Activated B cell treated with CpG ODN at 0.5 μM for 24 hours (primary cell): ENCODE measurements around the gene WDR76. TPM values are rescaled to one million over a fixed set of nuclear protein-coding genes. Genes with fewer than 3 reads are reported as not detected.

Experiments used
- ATAC-seq: fragments of 200-7000 bp; cut with Tn5 transposase; one replicate; pipeline ENCODE4 v1.10.0; 2021; ENCODE audit warnings: low read depth, mild to moderate bottlenecking, moderate library complexity
- CTCF ChIA-PET: fragments of 350-600 bp; sonication (Branson Sonifier 250); formaldehyde crosslinking; loops from one replicate; lab custom pipeline; 2021; ENCODE audit warnings: antibody characterized with exemption; lab: Charles Lee
- POLR2A ChIA-PET: fragments of 350-600 bp; sonication (Branson Sonifier 250); formaldehyde crosslinking; loops from one replicate; lab custom pipeline; 2021; ENCODE audit warnings: antibody characterized with exemption; lab: Charles Lee
- DNase-seq: peaks from one replicate; pipeline ENCODE4 v3.0.0; 2022
- H3K27ac Mint-ChIP-seq: one replicate; pipeline ENCODE4 v1.8.0; 2020; ENCODE audit warnings: mixed read lengths
- H3K27me3 Mint-ChIP-seq: one replicate; pipeline ENCODE4 v1.8.0; 2021; ENCODE audit warnings: mixed read lengths
- H3K36me3 Mint-ChIP-seq: one replicate; pipeline ENCODE4 v1.8.0; 2021; ENCODE audit warnings: low read depth, mixed read lengths
- H3K4me1 Mint-ChIP-seq: one replicate; pipeline ENCODE4 v1.8.0; 2021; ENCODE audit warnings: mixed read lengths
- H3K4me3 Mint-ChIP-seq: one replicate; pipeline ENCODE4 v1.8.0; 2020; ENCODE audit warnings: mild to moderate bottlenecking, mixed read lengths
- H3K9me3 Mint-ChIP-seq: one replicate; pipeline ENCODE4 v1.8.0; 2020; ENCODE audit warnings: mixed read lengths
- CTCF ChIP-seq: fragments of 200-600 bp; IDR thresholded peaks from one replicate; pipeline ENCODE4 v1.8.0; 2022; ENCODE audit warnings: antibody characterized with exemption, mild to moderate bottlenecking
- intact Hi-C: fragments of 100-400 bp; cut with micrococcal nuclease; formaldehyde crosslinking; loops from one replicate; pipeline ENCODE4 v1.15.1; 2024
- total RNA-seq: library from RNA; stranded (reverse); gene quantifications from 2 replicates; pipeline ENCODE4 v1.2.3, GENCODE V29; 2022

WDR76 gene
- total RNA-seq, 1 donor from 2014 or later: 15.1 TPM

DNA sequence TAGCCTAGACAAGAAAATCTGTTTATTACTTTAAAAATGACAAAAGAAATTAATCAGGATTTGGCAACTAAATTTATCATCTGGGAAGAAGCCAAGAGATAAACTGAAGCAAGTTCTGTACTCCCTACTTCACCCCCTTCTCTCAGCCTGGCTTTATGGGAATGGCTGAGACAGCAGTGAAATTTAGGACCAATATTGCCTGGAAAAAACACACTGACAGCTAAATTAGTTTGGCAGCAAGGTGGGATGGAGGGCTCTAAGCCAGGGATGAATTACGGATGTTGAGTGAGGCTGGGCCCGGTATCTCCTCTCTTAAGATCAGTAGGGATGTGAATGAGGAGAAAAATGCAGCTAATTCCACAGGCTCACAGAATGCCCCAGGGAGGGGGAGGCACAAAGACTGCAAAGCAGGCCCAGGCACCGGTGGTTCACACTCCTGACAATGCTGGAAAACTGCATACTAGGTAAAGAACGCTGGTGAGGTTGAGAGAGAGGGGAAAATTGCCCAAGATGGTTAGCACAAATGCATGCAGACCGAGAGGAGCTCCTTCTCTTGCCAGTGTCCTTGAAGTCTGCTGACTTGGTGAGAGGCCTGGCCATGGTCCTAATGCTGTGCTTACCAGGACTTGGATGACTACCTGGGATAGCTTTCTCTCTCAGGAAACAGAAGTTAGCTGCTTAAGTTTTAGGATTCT is 89.0 kb downstream of the WDR76 start:
- H3K27me3 Mint-ChIP-seq: no peaks in the 10 kb centered on the region
- no peaks in the 10 kb centered on the region for H3K36me3 Mint-ChIP-seq
- H3K9me3 Mint-ChIP-seq: no peaks in the 10 kb centered on the region
- no peak for DNase-seq
- no peak for ATAC-seq
- CTCF ChIA-PET: no interaction called here
- intact Hi-C loops: no loop called here
- TF ChIP-seq CTCF: no peak
- no peak overlapping the region for H3K27ac Mint-ChIP-seq
- no peaks in the 10 kb centered on the region for H3K4me1 Mint-ChIP-seq
- no peak overlapping the region for H3K4me3 Mint-ChIP-seq
- POLR2A ChIA-PET: no interaction called here

DNA sequence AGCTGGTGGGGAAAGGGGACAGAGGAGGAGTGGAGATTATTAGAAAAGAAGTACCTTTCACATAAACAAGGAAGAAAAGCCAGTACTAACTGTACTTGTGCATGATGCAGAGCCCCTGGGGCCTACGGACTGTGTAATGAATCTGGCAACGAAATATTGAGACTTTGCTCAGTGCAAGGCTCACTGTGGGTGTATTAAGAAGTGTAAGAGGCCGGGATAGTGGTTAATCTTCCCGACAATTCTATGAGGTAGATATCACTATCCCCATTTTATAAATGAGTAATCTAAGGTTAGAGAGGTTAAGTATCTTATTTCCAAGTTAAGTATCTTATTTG is 89.5 kb downstream of the WDR76 start:
- no peak for TF ChIP-seq CTCF
- Mint-ChIP-seq H3K27me3 (no peaks in the 10 kb centered on the region), H3K9me3 (no peaks in the 10 kb centered on the region), H3K4me1 (no peaks in the 10 kb centered on the region), H3K27ac (no peak overlapping the region), H3K36me3 (no peaks in the 10 kb centered on the region), H3K4me3 (no peak overlapping the region)
- no peak for ATAC-seq
- POLR2A ChIA-PET: no interaction called here
- CTCF ChIA-PET: no interaction called here
- intact Hi-C loops: no loop called here
- DNase-seq: no peak

Other genes with a start within 250 kb of the WDR76 start
- gene PPIP5K1, start 236.8 kb upstream of the WDR76 start, total RNA-seq: 61.7 and 71.0 TPM in 2 replicates
- gene CKMT1B, start 233.0 kb upstream of the WDR76 start, total RNA-seq: not detected in 2 replicates
- gene STRC, start 208.2 kb upstream of the WDR76 start, total RNA-seq: 0.42 and 0.49 TPM in 2 replicates
- 12.9 and 13.8 TPM in 2 replicates for gene CATSPER2, start 178.2 kb upstream of the WDR76 start, total RNA-seq
- not detected in 2 replicates for gene CKMT1A, start 133.1 kb upstream of the WDR76 start, total RNA-seq
- gene PDIA3, start 80.6 kb upstream of the WDR76 start, total RNA-seq: 179 and 194 TPM in 2 replicates
- gene ELL3, start 50.0 kb upstream of the WDR76 start, total RNA-seq: 95.5 and 108 TPM in 2 replicates
- gene SERF2, start 34.7 kb upstream of the WDR76 start, total RNA-seq: 601 and 656 TPM in 2 replicates
- gene SERINC4, start 26.8 kb upstream of the WDR76 start, total RNA-seq: 0.11 and 0.20 TPM in 2 replicates
- 19.2 and 19.7 TPM in 2 replicates for gene HYPK, start 26.4 kb upstream of the WDR76 start, total RNA-seq
- gene MFAP1, start 2.3 kb upstream of the WDR76 start, total RNA-seq: 26.1 and 27.9 TPM in 2 replicates